ENCODE results near the gene C16orf74.

The C16orf74 gene

DNA sequence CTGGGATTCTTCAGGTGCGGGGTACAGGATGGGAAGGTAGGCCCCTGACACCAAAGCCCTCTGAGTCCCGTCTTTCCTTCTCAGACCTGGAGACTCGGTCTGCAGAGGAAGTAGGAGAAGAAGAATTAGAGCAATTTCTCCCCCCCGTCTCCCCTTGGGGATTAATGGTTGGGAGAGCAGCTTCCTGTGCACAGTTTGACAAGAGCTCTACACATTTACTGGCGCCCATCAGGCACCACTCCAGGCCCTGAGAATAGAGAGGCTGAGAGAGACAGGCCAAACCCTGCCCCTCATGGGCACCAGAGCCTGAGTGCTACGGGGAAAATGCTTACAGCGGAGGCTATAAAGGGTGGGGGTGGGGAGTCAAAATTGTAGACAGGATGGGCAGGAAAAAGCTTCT lies 3.5 kb upstream of the C16orf74 start:
- H3K4me1 ChIP-seq (ENCODE audit: low read length), result no peaks in the 10 kb centered on the region
- H3K9me3 ChIP-seq (replicated peaks; ENCODE audit: insufficient read depth, low read length), result no peaks in the 10 kb centered on the region
- no peaks in the 10 kb centered on the region for H3K36me3 ChIP-seq (replicated peaks; ENCODE audit: insufficient read depth, low read length)
- no peaks in the 10 kb centered on the region for H3F3A ChIP-seq (ENCODE audit: insufficient read depth, low read length)
- no peak overlapping the region for H2AFZ ChIP-seq (ENCODE audit: low read length)
- peaks cover 31% of the 10 kb centered on the region for H3K27me3 ChIP-seq (replicated peaks; ENCODE audit: insufficient read depth, low read length)
- H3K79me2 ChIP-seq (ENCODE audit: low read length), result no peaks in the 10 kb centered on the region
- H3K9me2 ChIP-seq (replicated peaks; ENCODE audit: insufficient read depth, low read length), result no peaks in the 10 kb centered on the region
- no peak overlapping the region for H3K27ac ChIP-seq (ENCODE audit: low read length)
- TF ChIP-seq EZH2 (optimal IDR thresholded peaks at IDR 0.05; ENCODE audit: low read depth, low read length) (no peak), EZH2phosphoT487 (IDR thresholded peaks at IDR 0.05; ENCODE audit: low read length) (no peak), CTCF (IDR thresholded peaks at IDR 0.05; ENCODE audit: low read length) (no peak)
- H3K9ac ChIP-seq (ENCODE audit: low read length), result no peak overlapping the region
- no peaks in the 10 kb centered on the region for H4K20me1 ChIP-seq (ENCODE audit: insufficient read depth, low read length)
- H3K4me3 ChIP-seq (ENCODE audit: low read length), result no peak overlapping the region
- no peak overlapping the region for H3K4me2 ChIP-seq (ENCODE audit: low read depth, low read length)
- DNase-seq, result no peak

- Histone ChIP-seq H3K4me2 (ENCODE audit: low read depth, low read length) (no peak overlapping the region), H3F3A (ENCODE audit: insufficient read depth, low read length) (no peaks in the 10 kb centered on the region), H3K27ac (ENCODE audit: low read length) (no peak overlapping the region), H3K4me3 (ENCODE audit: low read length) (no peak overlapping the region), H3K9ac (ENCODE audit: low read length) (no peak overlapping the region), H4K20me1 (ENCODE audit: insufficient read depth, low read length) (no peaks in the 10 kb centered on the region), H3K9me3 (replicated peaks; ENCODE audit: insufficient read depth, low read length) (no peaks in the 10 kb centered on the region), H3K4me1 (ENCODE audit: low read length) (no peaks in the 10 kb centered on the region), H2AFZ (ENCODE audit: low read length) (no peak overlapping the region), H3K9me2 (replicated peaks; ENCODE audit: insufficient read depth, low read length) (no peaks in the 10 kb centered on the region), H3K79me2 (ENCODE audit: low read length) (no peaks in the 10 kb centered on the region), H3K27me3 (replicated peaks; ENCODE audit: insufficient read depth, low read length) (peaks cover 31% of the 10 kb centered on the region), H3K36me3 (replicated peaks; ENCODE audit: insufficient read depth, low read length) (no peaks in the 10 kb centered on the region)
- no peak for DNase-seq
- no peak for TF ChIP-seq EZH2 (optimal IDR thresholded peaks at IDR 0.05; ENCODE audit: low read depth, low read length)
- TF ChIP-seq CTCF (IDR thresholded peaks at IDR 0.05; ENCODE audit: low read length), result no peak
Observed at GRCh38 chr16:85753976-85754375, 3.1 kb upstream of the C16orf74 start.

- no peak overlapping the region for H3K4me3 ChIP-seq (ENCODE audit: low read length)
- H3K79me2 ChIP-seq (ENCODE audit: low read length), result no peaks in the 10 kb centered on the region
- no peak overlapping the region for H2AFZ ChIP-seq (ENCODE audit: low read length)
- no peak for DNase-seq
- TF ChIP-seq CTCF (IDR thresholded peaks at IDR 0.05; ENCODE audit: low read length), result no peak
- TF ChIP-seq EZH2 (optimal IDR thresholded peaks at IDR 0.05; ENCODE audit: low read depth, low read length), result no peak
- TF ChIP-seq EZH2phosphoT487 (IDR thresholded peaks at IDR 0.05; ENCODE audit: low read length), result no peak
- peaks cover 31% of the 10 kb centered on the region for H3K27me3 ChIP-seq (replicated peaks; ENCODE audit: insufficient read depth, low read length)
- no peaks in the 10 kb centered on the region for H4K20me1 ChIP-seq (ENCODE audit: insufficient read depth, low read length)
- no peaks in the 10 kb centered on the region for H3K9me3 ChIP-seq (replicated peaks; ENCODE audit: insufficient read depth, low read length)
- no peaks in the 10 kb centered on the region for H3K9me2 ChIP-seq (replicated peaks; ENCODE audit: insufficient read depth, low read length)
- no peaks in the 10 kb centered on the region for H3F3A ChIP-seq (ENCODE audit: insufficient read depth, low read length)
- no peaks in the 10 kb centered on the region for H3K4me1 ChIP-seq (ENCODE audit: low read length)
- H3K36me3 ChIP-seq (replicated peaks; ENCODE audit: insufficient read depth, low read length), result no peaks in the 10 kb centered on the region
- H3K27ac ChIP-seq (ENCODE audit: low read length), result no peak overlapping the region
- H3K4me2 ChIP-seq (ENCODE audit: low read depth, low read length), result no peak overlapping the region
- H3K9ac ChIP-seq (ENCODE audit: low read length), result no peak overlapping the region
Observed at GRCh38 chr16:85753559-85753958, 2.7 kb upstream of the C16orf74 start.
